ENCODE results near the gene IL5RA.

DNA sequence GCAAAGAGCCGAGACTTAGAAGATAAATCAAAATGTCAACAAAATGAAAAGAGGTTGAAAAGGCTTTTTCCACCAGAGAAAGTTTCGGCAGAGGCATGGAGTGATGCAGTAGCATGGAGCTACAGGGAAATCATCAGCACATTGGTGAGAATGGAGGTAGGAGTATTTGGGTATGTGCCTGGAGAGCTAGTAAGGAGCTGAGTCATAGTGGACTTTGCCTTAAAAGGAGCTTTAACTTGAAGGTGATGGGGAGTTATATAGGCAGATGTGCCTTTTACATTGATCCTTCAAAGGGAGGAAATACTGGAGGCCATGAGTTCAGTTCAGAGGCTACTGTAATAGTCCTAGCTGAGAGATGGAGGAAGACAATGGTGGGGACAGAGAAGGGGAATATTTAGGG, 44.3 kb downstream of the IL5RA start:
- TF ChIP-seq, protein P1, sequence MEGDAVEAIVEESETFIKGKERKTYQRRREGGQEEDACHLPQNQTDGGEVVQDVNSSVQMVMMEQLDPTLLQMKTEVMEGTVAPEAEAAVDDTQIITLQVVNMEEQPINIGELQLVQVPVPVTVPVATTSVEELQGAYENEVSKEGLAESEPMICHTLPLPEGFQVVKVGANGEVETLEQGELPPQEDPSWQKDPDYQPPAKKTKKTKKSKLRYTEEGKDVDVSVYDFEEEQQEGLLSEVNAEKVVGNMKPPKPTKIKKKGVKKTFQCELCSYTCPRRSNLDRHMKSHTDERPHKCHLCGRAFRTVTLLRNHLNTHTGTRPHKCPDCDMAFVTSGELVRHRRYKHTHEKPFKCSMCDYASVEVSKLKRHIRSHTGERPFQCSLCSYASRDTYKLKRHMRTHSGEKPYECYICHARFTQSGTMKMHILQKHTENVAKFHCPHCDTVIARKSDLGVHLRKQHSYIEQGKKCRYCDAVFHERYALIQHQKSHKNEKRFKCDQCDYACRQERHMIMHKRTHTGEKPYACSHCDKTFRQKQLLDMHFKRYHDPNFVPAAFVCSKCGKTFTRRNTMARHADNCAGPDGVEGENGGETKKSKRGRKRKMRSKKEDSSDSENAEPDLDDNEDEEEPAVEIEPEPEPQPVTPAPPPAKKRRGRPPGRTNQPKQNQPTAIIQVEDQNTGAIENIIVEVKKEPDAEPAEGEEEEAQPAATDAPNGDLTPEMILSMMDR (IDR thresholded peaks at IDR 0.05; ENCODE audit: low read length): no peak
- TF ChIP-seq EZH2 (optimal IDR thresholded peaks at IDR 0.05; ENCODE audit: low read depth, low read length) (no peak), EZH2phosphoT487 (IDR thresholded peaks at IDR 0.05; ENCODE audit: low read length) (no peak)

Measured in MM.1S (cell line).